Activated effector memory CD4-positive, alpha-beta T cell treated with anti-CD3 and anti-CD28 coated beads, Interleukin-2, amount 50 U/mL, for 16 hours (primary cell): ENCODE results near the gene OGFOD2.
"Not testable (repeated sequence)": the region's sequence is repeated elsewhere in the genome, so short reads cannot be mapped to it uniquely, and the experiment has no call there.

Source experiments
- DNase-seq: peaks from one replicate; pipeline ENCODE4 v3.0.0-alpha.2; 2020

The OGFOD2 gene

GRCh38 chr12:123005081-123005626 lies 30.1 kb downstream of the OGFOD2 start:
- no peak for DNase-seq

- DNase-seq, result no peak
Measured at GRCh38 chr12:123006977-123007376, 31.9 kb downstream of the OGFOD2 start.

GRCh38 chr12:123010110-123010509 lies 35.1 kb downstream of the OGFOD2 start:
- DNase-seq, result no peak

- no peak for DNase-seq
Measured at GRCh38 chr12:123010681-123011080, 35.6 kb downstream of the OGFOD2 start.

GRCh38 chr12:123011701-123012100 lies 36.7 kb downstream of the OGFOD2 start:
- no peak for DNase-seq

GRCh38 chr12:123013185-123014095 lies 38.4 kb downstream of the OGFOD2 start:
- DNase-seq, result no peak

GRCh38 chr12:123014473-123014872 lies 39.4 kb downstream of the OGFOD2 start:
- not testable (repeated sequence) for DNase-seq

- no peak for DNase-seq
Measured at GRCh38 chr12:123017753-123018152, 42.7 kb downstream of the OGFOD2 start.

- DNase-seq, result no peak
Measured at GRCh38 chr12:123019841-123020138, 44.7 kb downstream of the OGFOD2 start.

- DNase-seq, result no peak
Measured at GRCh38 chr12:123021688-123022604, 46.9 kb downstream of the OGFOD2 start.

- no peak for DNase-seq
Measured at GRCh38 chr12:123022846-123023245, 47.8 kb downstream of the OGFOD2 start.

- no peak for DNase-seq
Measured at GRCh38 chr12:123024819-123025391, 49.9 kb downstream of the OGFOD2 start.

GRCh38 chr12:123026094-123026853 lies 51.2 kb downstream of the OGFOD2 start:
- no peak for DNase-seq

GRCh38 chr12:123027726-123028445 lies 52.8 kb downstream of the OGFOD2 start:
- DNase-seq, result no peak

- DNase-seq, result no peak
Measured at GRCh38 chr12:123028475-123028874, 53.4 kb downstream of the OGFOD2 start.

- DNase-seq, result no peak
Measured at GRCh38 chr12:123029550-123029949, 54.5 kb downstream of the OGFOD2 start.
